Measurements from ENCODE around the gene MAPK6.
A peak's percentile ranks its signal among the peaks of the same experiment; 100 is the strongest.

Gene MAPK6

DNA sequence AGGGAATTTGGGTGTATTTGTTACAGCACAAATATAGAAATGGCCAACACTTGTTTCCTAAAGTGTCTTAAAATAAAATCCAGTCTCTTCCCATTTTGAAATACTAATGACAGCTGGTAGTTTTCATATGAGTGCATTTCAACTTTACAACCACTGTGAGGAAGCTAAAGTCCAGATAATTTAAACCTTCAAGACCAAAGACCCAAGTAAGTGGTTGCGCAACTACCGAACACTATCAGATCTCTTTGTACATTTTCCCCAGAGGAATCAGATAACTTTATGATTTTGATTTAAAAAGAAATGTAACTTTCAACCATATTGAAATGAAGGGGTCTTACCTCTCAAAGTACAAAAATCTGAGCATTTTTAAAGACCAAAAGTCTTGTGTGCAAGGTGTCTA, 79.3 kb downstream of the MAPK6 start:
- H3K4me3 Mint-ChIP-seq, result no peak overlapping the region
- H3K4me1 Mint-ChIP-seq, result peaks cover 18% of the 10 kb centered on the region
- ATAC-seq, result no peak
- H3K27me3 Mint-ChIP-seq, result no peaks in the 10 kb centered on the region
- peaks cover 3% of the 10 kb centered on the region for H3K9me3 Mint-ChIP-seq
- no peaks in the 10 kb centered on the region for H3K36me3 Mint-ChIP-seq
- no peak overlapping the region for H3K27ac Mint-ChIP-seq

DNA sequence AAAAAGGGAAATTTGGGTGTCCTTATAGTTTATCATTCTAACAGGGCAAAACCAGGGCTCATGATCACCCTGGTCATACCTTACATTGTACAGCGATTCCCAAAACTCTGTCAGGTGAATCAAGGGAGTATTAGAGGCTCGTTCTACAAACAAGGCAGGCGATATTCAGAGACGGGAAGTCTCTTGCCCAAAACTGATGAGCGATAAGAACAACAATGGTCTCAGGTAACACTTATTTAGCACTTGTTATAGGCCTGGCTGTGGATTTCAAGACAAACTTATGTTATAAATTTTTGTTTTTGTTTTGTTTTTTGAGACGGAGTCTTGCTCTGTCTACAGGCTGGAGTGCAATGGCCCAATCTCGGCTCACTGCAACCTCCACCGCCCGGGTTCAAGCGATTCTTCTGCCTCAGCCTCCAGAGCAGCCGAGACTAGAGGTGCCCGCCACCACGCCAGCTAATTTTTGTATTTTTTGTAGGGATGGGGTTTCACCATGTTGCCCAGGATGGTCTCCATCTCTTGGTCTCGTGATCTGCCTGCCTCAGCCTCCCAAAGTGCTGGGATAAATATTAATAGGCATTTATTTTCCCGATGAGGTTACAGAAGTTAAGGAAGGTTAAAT, 80.7 kb downstream of the MAPK6 start:
- Mint-ChIP-seq H3K4me3 (no peak overlapping the region), H3K27ac (no peak overlapping the region), H3K36me3 (no peaks in the 10 kb centered on the region)

DNA sequence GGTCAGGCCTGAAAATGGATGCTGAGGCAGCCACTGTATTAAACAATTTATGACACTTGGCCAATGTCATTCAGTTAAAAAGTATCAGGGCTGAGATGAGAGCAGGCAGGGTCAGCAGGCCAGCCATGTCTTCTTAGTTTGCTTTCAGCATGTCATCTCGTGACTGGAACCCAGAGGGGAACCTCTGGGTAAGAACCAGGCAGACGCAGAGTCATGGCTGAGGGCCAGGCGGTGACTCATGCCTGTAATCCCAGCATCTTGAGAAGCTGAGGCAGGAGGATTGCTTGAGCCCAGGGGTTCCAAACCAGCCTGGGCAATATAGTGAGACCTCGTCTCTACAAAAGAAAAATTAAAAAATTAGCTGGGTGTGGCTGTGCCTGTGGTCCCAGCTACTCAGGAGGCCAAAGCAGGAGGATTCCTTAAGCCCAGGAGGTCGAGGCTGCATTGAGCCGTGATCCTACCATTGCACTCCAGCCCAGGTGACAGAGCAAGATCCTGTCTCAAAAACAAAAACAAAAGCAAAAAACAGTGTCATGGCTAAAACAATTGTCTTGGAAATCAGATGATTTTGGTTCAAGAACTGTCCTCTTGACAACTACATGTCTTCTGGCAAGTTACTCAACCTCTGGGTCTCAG, 81.9 kb downstream of the MAPK6 start:
- Mint-ChIP-seq H3K36me3 (no peaks in the 10 kb centered on the region), H3K27me3 (no peaks in the 10 kb centered on the region), H3K4me3 (no peak overlapping the region), H3K9me3 (peaks cover 3% of the 10 kb centered on the region), H3K27ac (no peak overlapping the region), H3K4me1 (peaks cover 33% of the 10 kb centered on the region)
- ATAC-seq, result no peak

More for the DNA sequence above, 80.7 kb downstream of the MAPK6 start:
- no peaks in the 10 kb centered on the region for H3K27me3 Mint-ChIP-seq
- peaks cover 3% of the 10 kb centered on the region for H3K9me3 Mint-ChIP-seq
- H3K4me1 Mint-ChIP-seq, result peaks cover 32% of the 10 kb centered on the region
- no peak for ATAC-seq

DNA sequence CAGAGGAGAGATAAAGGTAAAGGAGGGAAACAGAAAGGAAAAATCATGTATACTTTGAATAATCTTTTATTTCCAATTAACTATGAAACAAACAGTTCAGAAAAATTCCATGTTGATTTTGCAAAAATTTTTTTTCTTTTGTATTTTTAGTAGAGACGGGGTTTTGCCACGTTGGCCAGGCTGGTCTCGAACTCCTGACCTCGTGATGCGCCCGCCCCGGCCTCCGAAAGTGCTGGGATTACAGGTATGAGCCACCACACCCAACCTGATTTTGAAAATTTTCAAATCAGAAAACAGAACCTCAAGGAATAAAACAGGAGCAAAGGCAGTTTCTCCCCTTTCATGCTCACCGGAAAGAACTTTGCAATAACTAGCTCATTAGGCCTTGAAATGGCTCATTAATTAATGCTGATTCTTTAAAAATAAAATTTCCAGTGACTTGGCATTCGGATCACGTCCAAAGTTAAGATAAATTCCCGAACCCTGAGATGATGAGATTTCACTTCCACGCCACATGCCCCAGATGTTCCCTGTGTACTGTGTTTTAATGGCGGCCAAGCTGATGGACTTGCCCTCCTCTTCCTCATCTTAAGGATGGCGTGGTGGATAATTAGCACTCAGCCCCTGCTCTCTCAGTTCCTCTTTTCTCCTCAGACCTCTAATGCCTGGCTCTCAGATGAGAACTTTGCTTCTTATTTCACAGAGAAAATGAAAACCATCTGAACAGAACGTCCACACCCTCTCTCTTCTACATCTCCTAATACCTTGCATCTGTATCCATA, 82.7 kb downstream of the MAPK6 start:
- ATAC-seq, result peak; percentile 75
- peak overlapping the region; percentile 61 for H3K27ac Mint-ChIP-seq
- peaks cover 34% of the 10 kb centered on the region for H3K4me1 Mint-ChIP-seq
- peak overlapping the region; percentile 21 for H3K4me3 Mint-ChIP-seq
- peaks cover 3% of the 10 kb centered on the region for H3K9me3 Mint-ChIP-seq
- no peaks in the 10 kb centered on the region for H3K36me3 Mint-ChIP-seq
- H3K27me3 Mint-ChIP-seq, result no peaks in the 10 kb centered on the region

DNA sequence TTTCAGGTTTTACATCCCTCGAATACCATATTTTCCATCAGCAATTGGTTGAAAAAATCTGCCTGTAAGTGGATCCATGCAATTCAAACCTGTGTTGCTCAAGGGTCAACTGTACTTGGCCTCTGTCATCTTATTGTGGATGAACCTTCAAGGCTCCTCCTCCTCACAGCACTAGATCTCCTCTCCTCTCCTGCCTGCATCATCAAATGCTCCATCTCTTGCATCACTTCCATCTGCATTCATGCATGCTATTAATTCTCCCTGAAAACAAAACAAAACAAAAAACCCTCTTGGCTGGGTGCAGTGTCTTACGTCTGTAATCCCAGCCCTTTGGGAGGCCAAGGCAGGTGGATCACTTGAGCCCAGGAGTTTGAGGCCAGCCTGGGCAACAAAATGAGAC, 83.4 kb downstream of the MAPK6 start:
- Mint-ChIP-seq H3K27ac (peak overlapping the region; percentile 61), H3K9me3 (peaks cover 3% of the 10 kb centered on the region), H3K4me3 (no peak overlapping the region), H3K4me1 (peaks cover 41% of the 10 kb centered on the region), H3K27me3 (no peaks in the 10 kb centered on the region), H3K36me3 (no peaks in the 10 kb centered on the region)
- no peak for ATAC-seq

DNA sequence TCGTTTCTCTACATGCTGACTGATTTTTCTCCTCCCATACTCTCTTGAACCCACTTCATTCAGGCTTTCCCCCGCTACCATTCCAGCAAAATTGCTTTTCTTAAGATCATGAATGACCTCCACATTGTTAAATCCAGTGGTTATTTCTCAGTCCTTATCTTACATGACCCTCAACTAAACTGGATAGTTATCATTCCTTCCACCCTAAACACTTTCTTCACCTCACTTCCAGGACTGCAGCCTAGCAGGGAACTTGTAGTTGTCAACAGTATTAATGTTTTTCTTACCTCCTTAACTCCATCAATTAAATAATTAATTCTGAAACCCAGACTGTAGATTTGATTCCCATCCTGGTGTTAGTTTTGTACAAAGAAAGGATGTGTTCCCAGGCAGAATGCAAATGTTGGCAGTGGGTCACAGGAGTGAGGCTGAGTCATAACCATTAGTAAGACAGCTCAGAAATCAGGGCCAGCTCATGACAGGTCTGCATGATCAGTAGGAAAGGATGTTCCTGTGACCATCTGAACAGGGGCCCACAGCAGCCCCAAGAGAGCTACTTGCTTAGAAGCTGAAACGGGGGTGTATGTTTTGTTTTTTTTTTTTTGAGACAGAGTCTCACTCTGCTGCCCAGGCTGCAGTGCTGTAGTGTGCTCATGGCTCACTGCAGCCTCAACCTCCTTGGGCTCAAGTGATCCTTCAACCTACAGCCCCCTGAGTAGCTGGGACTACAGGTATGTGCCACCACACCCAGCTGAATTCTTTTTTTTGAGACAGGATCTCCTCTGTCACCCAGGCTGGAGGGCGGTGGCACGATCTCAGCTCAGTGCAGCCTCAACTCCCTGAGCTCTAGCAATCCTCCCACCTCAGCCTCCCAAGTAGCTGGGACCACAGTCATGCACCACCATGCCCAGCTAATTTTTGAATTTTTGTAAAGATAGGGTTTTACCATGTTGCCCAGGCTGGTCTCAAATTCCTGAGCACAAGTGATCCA, 84.5 kb downstream of the MAPK6 start:
- no peaks in the 10 kb centered on the region for H3K36me3 Mint-ChIP-seq
- H3K4me3 Mint-ChIP-seq, result no peak overlapping the region
- peaks cover 42% of the 10 kb centered on the region for H3K4me1 Mint-ChIP-seq
- peaks cover 3% of the 10 kb centered on the region for H3K9me3 Mint-ChIP-seq
- peak; percentile 84 for ATAC-seq
- H3K27ac Mint-ChIP-seq, result peak overlapping the region; percentile 61
- no peaks in the 10 kb centered on the region for H3K27me3 Mint-ChIP-seq

DNA sequence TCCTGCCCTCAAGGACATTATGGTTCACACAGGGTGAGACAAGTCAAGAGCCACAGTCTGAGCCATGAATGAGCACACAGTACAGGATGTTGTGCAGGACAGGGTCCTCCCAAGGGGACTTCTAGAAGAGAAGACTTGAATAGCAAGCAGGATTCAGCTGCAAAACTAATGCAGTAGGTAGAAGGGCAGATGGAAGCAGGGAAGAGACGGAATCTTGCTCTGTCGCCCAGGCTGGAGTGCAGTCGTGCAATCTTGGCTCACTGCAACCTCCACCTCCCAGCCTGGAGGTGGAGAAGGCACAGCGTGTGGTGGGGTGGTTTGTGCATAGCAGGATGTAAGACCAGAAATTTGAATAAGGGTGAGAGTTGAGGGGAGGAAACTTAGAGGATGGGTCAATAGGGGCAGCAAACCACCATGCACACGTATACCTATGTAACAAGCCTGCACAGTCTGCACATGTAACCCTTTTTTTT, 85.5 kb downstream of the MAPK6 start:
- Mint-ChIP-seq H3K36me3 (no peaks in the 10 kb centered on the region), H3K4me3 (no peak overlapping the region), H3K27ac (peak overlapping the region; percentile 8), H3K27me3 (no peaks in the 10 kb centered on the region), H3K9me3 (peaks cover 3% of the 10 kb centered on the region), H3K4me1 (peaks cover 52% of the 10 kb centered on the region)
- ATAC-seq, result peak; percentile 35

DNA sequence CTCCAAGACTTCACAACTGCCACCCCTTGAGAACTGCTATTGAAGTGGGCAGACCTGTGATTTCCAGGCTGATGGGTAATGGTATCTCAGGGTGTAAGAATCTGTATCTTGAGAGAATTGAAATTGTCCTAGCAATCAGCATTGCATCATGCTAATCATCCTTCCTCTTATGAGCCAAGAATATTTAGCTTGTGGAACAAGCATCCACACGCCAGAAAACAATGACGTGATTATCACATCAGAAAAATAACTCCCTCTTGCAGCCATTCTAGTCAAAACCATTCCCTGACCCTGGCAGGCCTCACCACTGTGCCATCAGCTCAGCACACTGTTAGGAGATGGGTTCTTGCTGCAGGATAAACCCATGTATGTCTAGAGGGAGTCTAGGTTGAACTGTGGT, 86.8 kb downstream of the MAPK6 start:
- peaks cover 3% of the 10 kb centered on the region for H3K9me3 Mint-ChIP-seq
- no peaks in the 10 kb centered on the region for H3K36me3 Mint-ChIP-seq
- peaks cover 64% of the 10 kb centered on the region for H3K4me1 Mint-ChIP-seq
- no peak for ATAC-seq
- H3K27me3 Mint-ChIP-seq, result peaks cover 2% of the 10 kb centered on the region
- no peak overlapping the region for H3K4me3 Mint-ChIP-seq
- no peak overlapping the region for H3K27ac Mint-ChIP-seq

DNA sequence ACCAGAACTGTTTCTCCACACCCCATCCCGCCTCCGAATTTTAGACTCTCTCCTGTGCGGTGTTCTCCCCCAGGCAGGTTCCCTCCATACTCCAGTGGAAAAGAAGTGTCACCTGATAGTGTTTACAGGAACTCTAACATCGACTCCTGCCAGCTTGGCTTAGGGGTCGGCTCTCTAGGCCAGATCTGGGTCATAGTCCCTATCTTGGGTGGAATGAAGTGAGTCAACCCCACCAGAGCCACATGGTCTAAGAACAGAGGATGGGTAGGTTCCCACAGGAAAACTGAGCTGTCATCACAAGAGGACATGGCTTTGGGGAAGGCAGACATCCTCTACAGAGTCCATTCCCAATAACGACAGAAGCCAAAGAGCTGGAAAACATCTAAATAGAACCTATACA, 87.6 kb downstream of the MAPK6 start:
- peaks cover 71% of the 10 kb centered on the region for H3K4me1 Mint-ChIP-seq
- peaks cover 8% of the 10 kb centered on the region for H3K27me3 Mint-ChIP-seq
- no peak for ATAC-seq

DNA sequence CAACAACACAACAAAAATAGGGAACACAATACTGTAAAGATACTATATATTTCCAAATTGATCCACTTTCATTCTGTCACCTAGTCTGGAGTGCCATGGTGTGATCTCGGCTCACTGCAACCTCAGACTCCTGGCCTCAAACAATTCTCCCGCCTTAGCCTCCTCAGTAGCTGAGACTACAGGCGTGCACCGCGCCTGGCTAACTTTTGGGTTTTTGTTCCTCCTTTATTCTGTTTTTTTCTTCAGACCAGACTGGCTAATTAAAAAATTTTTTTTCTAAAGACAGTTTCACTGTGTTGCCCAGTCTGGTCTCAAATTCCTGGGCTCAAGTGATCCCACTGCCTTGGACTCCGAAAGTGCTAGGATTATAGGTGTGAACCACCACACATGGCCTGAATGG, 88.2 kb downstream of the MAPK6 start:
- Mint-ChIP-seq H3K4me1 (peaks cover 66% of the 10 kb centered on the region), H3K27me3 (peaks cover 8% of the 10 kb centered on the region), H3K9me3 (no peaks in the 10 kb centered on the region), H3K36me3 (no peaks in the 10 kb centered on the region), H3K4me3 (no peak overlapping the region), H3K27ac (no peak overlapping the region)
- no peak for ATAC-seq

More for the DNA sequence above, 87.6 kb downstream of the MAPK6 start:
- Mint-ChIP-seq H3K9me3 (peaks cover 3% of the 10 kb centered on the region), H3K27ac (no peak overlapping the region), H3K4me3 (no peak overlapping the region), H3K36me3 (no peaks in the 10 kb centered on the region)

DNA sequence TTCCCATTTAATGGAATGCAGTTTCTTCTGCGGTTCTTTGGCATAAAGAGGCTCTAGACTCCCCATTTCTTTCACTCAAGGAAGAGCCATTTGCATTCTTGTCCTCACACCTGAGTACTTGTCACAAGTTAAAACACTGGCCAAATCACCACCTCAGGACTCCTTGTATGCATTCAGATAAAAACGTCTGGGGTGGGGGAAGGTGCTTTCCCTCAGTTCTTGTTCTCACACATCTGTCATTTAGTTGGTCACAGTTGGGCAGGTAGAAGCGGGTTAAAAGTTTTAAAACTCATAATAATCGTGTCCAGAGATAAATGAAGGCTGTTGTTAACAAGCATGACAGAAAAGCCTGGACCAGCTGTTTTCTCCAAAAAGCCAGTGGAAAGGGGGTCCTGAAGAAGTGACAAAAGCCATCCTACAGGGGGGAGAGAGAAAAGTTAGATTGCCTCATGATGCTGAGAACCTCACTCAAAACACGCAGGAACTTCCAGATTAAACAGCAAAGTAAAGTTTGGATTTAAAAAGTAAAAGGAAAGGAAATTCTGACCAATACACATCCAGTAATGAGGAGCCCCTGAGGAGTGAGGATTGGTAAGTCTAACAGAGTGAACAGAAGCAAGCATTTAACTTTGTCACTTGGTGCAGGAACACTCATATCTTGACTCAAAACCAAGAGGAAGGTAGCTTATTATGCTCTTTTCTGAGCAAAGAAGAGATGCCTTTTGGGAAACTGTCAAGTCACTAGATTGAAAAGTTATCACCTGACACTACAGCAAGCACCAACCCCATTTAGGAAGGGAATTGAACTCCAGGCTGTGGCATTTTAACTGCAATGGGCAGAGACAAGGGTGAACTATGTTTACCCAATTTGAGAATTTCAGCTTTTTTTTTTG, 90.8 kb downstream of the MAPK6 start:
- H3K4me1 Mint-ChIP-seq, result peaks cover 40% of the 10 kb centered on the region
- H3K36me3 Mint-ChIP-seq, result no peaks in the 10 kb centered on the region
- peak; percentile 84 for ATAC-seq
- no peaks in the 10 kb centered on the region for H3K9me3 Mint-ChIP-seq
- peak overlapping the region; percentile 65 for H3K4me3 Mint-ChIP-seq
- H3K27me3 Mint-ChIP-seq, result peaks cover 8% of the 10 kb centered on the region
- peak overlapping the region; percentile 89 for H3K27ac Mint-ChIP-seq

DNA sequence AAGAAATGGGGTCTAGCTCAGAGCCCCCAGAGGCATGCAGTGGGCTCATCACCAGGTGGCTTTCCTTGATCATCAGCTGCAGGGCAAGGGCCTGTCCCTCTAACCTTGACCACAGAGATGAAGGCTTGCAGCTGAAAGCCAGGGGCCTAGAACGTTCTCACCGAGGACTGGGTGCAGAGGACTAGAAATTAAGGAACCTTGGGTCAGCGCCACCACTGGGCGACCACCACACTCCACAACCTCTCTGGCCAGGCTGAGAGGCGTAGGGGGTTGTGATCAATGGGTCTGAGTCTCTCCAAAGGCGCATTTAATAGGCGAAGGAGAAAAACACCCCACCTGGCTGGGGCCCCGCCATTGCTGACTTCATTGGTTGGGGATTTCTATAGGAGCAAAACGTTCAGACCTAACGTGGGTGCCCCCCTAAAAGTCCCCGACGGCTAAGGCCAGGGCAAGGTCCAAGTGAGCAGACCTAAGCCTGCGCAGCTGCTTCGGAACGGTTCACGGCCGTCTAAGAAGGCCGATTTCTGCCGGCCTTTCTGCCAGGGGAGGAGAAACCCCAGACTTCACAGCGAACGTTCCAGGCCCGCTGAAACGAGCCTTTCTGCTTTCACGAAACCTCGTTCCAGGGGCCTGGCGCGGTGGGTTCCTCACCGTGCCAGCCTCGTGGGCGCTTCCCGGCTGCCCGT, 92.6 kb downstream of the MAPK6 start:
- Mint-ChIP-seq H3K36me3 (no peaks in the 10 kb centered on the region), H3K27me3 (peaks cover 8% of the 10 kb centered on the region), H3K4me3 (peak overlapping the region; percentile 82), H3K4me1 (peaks cover 39% of the 10 kb centered on the region), H3K9me3 (no peaks in the 10 kb centered on the region), H3K27ac (peak overlapping the region; percentile 89)
- ATAC-seq, result no peak

DNA sequence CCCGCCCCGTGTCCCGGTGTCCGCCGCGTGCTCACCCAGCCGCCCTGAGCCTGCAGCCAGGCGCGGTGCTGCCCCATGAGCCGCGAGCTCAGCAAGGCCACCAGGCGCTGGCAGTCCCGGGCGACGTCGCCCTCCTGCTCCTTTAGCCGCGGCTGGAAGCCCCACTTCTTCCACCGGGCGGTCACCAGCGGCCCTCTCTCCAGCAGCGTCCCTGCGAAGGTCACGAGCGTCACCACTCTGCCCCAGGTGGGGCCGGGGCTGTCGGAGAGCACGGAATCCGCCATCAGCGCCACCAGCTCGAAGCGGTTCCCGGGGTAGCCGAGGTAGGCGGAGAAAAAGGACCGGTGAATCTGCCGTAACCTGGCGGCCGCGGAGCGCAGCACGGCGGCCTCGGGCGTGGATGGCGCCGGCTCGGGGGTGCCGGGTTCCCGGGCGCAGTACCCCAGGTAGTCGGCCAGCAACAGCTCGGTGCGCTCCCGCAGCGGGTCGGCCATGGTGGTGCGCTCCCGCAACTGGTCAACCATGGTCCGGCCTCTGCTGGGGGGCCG, 93.3 kb downstream of the MAPK6 start:
- Mint-ChIP-seq H3K4me1 (peaks cover 33% of the 10 kb centered on the region), H3K9me3 (no peaks in the 10 kb centered on the region), H3K27ac (peak overlapping the region; percentile 89), H3K4me3 (peak overlapping the region; percentile 82), H3K36me3 (no peaks in the 10 kb centered on the region), H3K27me3 (peaks cover 8% of the 10 kb centered on the region)
- peak; percentile 73 for ATAC-seq

All from stimulated activated memory B cell treated with anti-CD40 and anti-IgM and Interleukin-4, amounts not matched to agents 10 μg/mL and 1 μg/mL and 100 μg/mL, for 72 hours (primary cell).